ENCODE measurements around the gene ADARB2. TPM values are rescaled to one million over a fixed set of nuclear protein-coding genes. Genes with fewer than 3 reads are reported as not detected.

ADARB2 gene
- total RNA-seq, 2 donors from 2014 or later: 1.1 to 1.8 TPM

DNA sequence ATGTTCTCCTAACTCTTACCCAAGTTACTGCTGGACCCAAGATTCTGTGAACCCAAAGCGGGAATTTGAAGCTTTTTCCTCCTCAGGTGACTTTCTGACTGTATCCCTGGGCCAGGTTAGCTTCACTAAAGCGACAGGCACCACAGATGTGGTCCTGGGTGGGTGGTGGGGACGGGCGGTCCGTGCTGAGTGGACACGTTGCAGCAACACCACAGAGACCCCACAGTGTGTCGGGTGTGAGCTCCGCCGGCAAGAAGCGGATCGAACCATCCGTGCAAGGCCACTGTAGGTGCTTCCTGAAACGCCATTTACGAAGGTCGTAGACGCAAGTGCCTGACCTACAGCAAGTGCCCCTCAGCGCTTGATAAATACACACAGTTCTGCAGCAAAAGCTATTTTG, 325.9 kb downstream of the ADARB2 start:
- Histone ChIP-seq H3K4me1 (ENCODE audit: control insufficient read depth, insufficient read depth, low read length) (no peaks in the 10 kb centered on the region), H3K27ac (ENCODE audit: low read depth, low read length) (no peak overlapping the region), H3K36me3 (ENCODE audit: control insufficient read depth, insufficient read depth, low read length) (no peaks in the 10 kb centered on the region), H3K27me3 (ENCODE audit: control insufficient read depth, insufficient read depth, low read length, poor library complexity, severe bottlenecking) (no peaks in the 10 kb centered on the region), H3K9ac (ENCODE audit: extremely low read depth, low read length, poor library complexity, severe bottlenecking) (no peak overlapping the region), H3K4me3 (ENCODE audit: low read length) (no peak overlapping the region), H3K9me3 (ENCODE audit: control insufficient read depth, low read length) (no peaks in the 10 kb centered on the region)
- Mint-ChIP-seq H3K4me3 (no peak overlapping the region), H3K36me3 (ENCODE audit: low read depth) (no peaks in the 10 kb centered on the region), H3K27me3 (ENCODE audit: insufficient read depth) (no peaks in the 10 kb centered on the region), H3K9me3 (no peaks in the 10 kb centered on the region), H3K27ac (no peak overlapping the region), H3K4me1 (no peaks in the 10 kb centered on the region)
- DNase-seq: no peak
- TF ChIP-seq, protein P1, sequence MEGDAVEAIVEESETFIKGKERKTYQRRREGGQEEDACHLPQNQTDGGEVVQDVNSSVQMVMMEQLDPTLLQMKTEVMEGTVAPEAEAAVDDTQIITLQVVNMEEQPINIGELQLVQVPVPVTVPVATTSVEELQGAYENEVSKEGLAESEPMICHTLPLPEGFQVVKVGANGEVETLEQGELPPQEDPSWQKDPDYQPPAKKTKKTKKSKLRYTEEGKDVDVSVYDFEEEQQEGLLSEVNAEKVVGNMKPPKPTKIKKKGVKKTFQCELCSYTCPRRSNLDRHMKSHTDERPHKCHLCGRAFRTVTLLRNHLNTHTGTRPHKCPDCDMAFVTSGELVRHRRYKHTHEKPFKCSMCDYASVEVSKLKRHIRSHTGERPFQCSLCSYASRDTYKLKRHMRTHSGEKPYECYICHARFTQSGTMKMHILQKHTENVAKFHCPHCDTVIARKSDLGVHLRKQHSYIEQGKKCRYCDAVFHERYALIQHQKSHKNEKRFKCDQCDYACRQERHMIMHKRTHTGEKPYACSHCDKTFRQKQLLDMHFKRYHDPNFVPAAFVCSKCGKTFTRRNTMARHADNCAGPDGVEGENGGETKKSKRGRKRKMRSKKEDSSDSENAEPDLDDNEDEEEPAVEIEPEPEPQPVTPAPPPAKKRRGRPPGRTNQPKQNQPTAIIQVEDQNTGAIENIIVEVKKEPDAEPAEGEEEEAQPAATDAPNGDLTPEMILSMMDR (conservative IDR thresholded peaks at IDR 0.05): no peak
- 88 to 90% methylated on average over 17 of the region's 17 CpGs for WGBS, 2 experiments (ENCODE audit: insufficient coverage in 1 of 2, insufficient read length in 1 of 2)

DNA sequence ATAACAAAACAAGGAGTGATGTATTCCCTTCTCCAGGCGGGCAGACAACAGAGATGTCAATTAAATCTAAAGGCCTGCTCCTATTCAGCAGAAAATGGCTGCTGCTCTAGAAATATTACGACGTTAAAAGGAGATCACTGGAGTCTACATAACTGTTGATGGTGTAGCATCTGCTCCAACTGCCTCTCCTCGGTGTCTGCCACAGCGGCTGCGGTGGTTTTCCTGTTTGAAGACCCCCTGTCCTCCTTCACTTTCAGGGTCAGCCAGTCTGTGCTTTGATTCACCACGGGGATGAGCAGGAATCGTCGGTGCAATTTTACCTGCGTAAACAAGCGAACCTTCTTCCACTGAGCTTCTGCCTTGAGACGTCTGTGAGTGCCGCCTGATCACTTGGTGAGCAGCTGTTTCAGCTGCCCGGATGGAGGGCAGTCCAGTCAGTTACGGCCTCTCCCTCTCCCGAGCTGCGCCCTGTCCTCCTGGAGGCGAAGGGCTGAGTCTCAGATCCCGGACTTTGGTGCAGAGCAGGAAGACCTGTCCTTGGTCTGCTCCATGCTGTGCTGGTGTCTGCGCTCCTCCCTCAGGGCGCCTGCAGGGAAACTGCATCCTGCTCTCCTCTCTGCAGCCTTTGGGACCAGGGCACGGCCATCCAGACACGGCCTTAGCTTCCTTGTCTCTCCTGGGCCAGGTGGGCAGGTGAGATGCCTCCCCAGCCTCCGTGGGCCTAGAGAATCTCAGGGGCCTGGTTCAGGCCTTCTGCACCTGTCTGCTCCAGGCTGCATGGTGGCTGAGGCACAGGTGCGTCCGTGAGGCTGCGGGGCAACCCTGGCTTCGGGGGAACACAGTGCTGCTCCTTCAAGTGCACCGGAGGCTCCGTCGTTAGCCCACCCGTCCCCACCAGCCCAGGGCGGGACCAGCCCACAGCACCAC, 326.6 kb downstream of the ADARB2 start:
- H3K27ac Mint-ChIP-seq: no peak overlapping the region
- Histone ChIP-seq H3K9me3 (ENCODE audit: control insufficient read depth, low read length) (no peaks in the 10 kb centered on the region), H3K27me3 (ENCODE audit: control insufficient read depth, insufficient read depth, low read length, poor library complexity, severe bottlenecking) (no peaks in the 10 kb centered on the region), H3K9ac (ENCODE audit: extremely low read depth, low read length, poor library complexity, severe bottlenecking) (no peak overlapping the region), H3K4me1 (ENCODE audit: control insufficient read depth, insufficient read depth, low read length) (no peaks in the 10 kb centered on the region), H3K4me3 (ENCODE audit: low read length) (no peak overlapping the region), H3K36me3 (ENCODE audit: control insufficient read depth, insufficient read depth, low read length) (no peaks in the 10 kb centered on the region), H3K27ac (ENCODE audit: low read depth, low read length) (no peak overlapping the region)
- TF ChIP-seq, protein P1 (conservative IDR thresholded peaks at IDR 0.05): no peak
- DNase-seq: peak; percentile 35
- no peaks in the 10 kb centered on the region for H3K4me1 Mint-ChIP-seq
- no peaks in the 10 kb centered on the region for H3K27me3 Mint-ChIP-seq (ENCODE audit: insufficient read depth)
- H3K36me3 Mint-ChIP-seq (ENCODE audit: low read depth): no peaks in the 10 kb centered on the region
- no peak overlapping the region for H3K4me3 Mint-ChIP-seq
- 92 to 93% methylated on average over 28 to 33 of the region's 33 CpGs for WGBS, 2 experiments (ENCODE audit: insufficient coverage in 1 of 2, insufficient read length in 1 of 2)
- no peaks in the 10 kb centered on the region for H3K9me3 Mint-ChIP-seq

- DNase-seq: no peak
- no peaks in the 10 kb centered on the region for H3K4me1 ChIP-seq (ENCODE audit: control insufficient read depth, insufficient read depth, low read length)
- H3K27me3 ChIP-seq (ENCODE audit: control insufficient read depth, insufficient read depth, low read length, poor library complexity, severe bottlenecking): no peaks in the 10 kb centered on the region
- H3K27me3 Mint-ChIP-seq (ENCODE audit: insufficient read depth): no peaks in the 10 kb centered on the region
- TF ChIP-seq, protein P1 (conservative IDR thresholded peaks at IDR 0.05): no peak
- H3K27ac Mint-ChIP-seq: no peak overlapping the region
- no peak overlapping the region for H3K4me3 Mint-ChIP-seq
- H3K4me1 Mint-ChIP-seq: no peaks in the 10 kb centered on the region
- no peak overlapping the region for H3K9ac ChIP-seq (ENCODE audit: extremely low read depth, low read length, poor library complexity, severe bottlenecking)
- H3K4me3 ChIP-seq (ENCODE audit: low read length): no peak overlapping the region
- H3K9me3 ChIP-seq (ENCODE audit: control insufficient read depth, low read length): no peaks in the 10 kb centered on the region
- H3K36me3 ChIP-seq (ENCODE audit: control insufficient read depth, insufficient read depth, low read length): no peaks in the 10 kb centered on the region
- no peak overlapping the region for H3K27ac ChIP-seq (ENCODE audit: low read depth, low read length)
- no peaks in the 10 kb centered on the region for H3K9me3 Mint-ChIP-seq
- no peaks in the 10 kb centered on the region for H3K36me3 Mint-ChIP-seq (ENCODE audit: low read depth)
- 88 to 95% methylated on average over 3 to 11 of the region's 11 CpGs for whole genome bisulfite sequencing, 2 experiments (ENCODE audit: insufficient coverage in 1 of 2, insufficient read length in 1 of 2)
Observed at GRCh38 chr10:1410032-1410431, 327.3 kb downstream of the ADARB2 start.
